GM12874 (cell line): ENCODE data around the gene NEDD4L.
A peak's percentile ranks its signal among the peaks of the same experiment; 100 is the strongest.

ENCODE experiments used
- TF ChIP-seq, protein P1 (sequence below): IDR thresholded peaks from 2 replicates; pipeline ENCODE4 v1.5.1; 2011; ENCODE audit warnings: low read depth, mild to moderate bottlenecking, control low read depth, low read length, moderate library complexity; ENCODE audit not compliant: insufficient read depth

The NEDD4L gene

GRCh38 chr18:58169472-58169871 lies 125.4 kb downstream of the NEDD4L start:
- TF ChIP-seq, protein P1, sequence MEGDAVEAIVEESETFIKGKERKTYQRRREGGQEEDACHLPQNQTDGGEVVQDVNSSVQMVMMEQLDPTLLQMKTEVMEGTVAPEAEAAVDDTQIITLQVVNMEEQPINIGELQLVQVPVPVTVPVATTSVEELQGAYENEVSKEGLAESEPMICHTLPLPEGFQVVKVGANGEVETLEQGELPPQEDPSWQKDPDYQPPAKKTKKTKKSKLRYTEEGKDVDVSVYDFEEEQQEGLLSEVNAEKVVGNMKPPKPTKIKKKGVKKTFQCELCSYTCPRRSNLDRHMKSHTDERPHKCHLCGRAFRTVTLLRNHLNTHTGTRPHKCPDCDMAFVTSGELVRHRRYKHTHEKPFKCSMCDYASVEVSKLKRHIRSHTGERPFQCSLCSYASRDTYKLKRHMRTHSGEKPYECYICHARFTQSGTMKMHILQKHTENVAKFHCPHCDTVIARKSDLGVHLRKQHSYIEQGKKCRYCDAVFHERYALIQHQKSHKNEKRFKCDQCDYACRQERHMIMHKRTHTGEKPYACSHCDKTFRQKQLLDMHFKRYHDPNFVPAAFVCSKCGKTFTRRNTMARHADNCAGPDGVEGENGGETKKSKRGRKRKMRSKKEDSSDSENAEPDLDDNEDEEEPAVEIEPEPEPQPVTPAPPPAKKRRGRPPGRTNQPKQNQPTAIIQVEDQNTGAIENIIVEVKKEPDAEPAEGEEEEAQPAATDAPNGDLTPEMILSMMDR, result no peak

DNA sequence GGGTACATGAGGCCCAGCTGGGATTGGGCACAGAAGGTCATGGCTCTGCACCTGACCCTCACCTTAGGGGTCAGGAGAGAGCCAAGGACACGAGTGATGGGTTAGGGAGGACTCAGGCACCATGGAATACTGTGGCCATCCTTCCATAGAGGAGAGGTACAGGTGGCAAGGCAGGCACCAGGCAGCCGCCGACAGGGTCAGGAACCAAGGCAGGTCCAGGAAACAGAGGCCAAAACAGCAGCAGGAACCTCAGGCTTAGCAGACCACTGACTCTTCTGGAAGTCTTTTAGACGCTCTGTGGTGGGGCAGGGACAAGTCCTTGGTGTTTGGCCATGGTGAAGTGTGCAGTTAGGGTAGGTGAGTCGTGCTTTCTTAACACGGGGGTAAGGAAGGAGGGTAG lies 128.0 kb downstream of the NEDD4L start:
- TF ChIP-seq, protein P1, result no peak

- TF ChIP-seq, protein P1, result no peak
These were observed 130.3 kb downstream of the NEDD4L start for GRCh38 chr18:58174285-58174684.

DNA sequence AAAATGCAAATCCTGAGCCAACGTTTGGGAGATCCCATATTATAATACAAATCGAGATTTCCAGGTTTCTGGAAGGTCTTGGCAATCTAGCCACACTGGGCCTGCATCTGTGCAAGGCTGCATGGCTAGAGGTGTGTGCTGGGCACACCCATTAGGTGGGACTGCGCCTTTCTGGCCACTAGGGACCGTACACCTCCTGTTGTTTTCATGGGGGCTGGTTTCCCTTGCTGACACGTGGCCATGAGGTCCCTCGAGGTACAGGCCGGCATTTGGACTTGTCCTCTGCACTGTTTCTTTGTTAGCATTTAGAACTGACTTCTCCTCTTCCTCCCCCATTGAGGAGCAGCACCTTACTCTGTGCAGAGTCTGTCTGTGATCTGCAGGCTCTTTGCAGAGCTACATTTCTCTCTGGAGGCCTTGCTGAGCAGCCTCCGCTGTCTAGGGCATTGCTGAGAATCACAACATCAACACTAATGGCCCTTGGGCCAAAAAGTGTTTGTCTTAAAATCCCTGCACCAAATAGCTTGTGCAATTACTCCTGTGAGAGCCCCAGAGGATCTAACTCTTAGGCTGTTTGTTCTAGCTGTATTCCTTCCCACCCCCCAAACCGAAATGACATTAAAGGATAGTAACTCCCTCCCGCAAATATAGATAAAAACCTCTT lies 131.2 kb downstream of the NEDD4L start:
- TF ChIP-seq, protein P1, result peak; percentile 27; the same call in 1 of the 2 replicates

DNA sequence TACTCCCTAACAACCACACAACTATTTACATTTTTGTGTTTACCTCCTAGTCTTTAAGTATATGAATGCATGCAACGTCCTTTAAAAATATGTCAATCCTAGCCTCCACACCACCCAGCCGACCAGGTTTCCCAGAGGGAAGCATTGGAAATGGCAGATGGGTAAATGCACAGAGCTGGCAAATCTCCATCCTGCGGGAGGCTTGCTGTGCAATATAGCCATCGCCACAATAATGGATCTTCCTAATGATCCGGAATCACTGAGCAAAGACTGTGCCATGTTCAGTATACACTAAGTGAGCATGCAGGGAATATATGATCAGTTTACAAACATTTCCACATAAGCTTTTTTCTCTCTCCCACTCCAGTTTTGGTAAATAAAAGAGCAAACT lies 131.8 kb downstream of the NEDD4L start:
- TF ChIP-seq, protein P1, result no peak

GRCh38 chr18:58177004-58177717 lies 133.1 kb downstream of the NEDD4L start:
- TF ChIP-seq, protein P1, result no peak

DNA sequence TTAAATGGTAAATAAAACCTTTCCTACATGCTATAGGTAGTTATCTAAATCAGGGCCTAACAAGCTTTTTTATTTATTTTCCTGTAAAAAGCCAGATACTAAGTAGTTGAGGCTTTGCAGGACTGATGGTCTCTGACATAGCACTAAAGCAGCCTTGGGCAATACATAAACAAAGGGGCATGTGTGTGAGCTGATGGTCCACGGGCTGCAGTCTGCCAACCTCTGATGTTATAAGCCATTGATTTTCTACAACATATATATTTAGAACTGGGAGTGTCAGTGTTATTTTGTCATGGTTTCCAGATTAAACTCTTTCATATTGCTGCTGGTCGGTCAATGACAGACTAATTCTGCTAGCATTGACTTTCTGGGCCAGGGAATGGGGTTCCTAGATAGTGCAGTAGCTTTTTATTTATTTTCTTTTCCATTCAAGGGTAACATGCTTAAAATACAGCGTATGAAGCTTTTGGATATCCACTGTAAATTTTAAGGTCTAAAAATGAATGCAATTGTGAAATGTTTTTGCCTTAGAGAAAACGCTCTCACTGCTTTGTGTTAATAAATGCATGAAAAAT lies 134.0 kb downstream of the NEDD4L start:
- TF ChIP-seq, protein P1, result no peak
